ENCODE measurements around the gene KLF2.
A peak's percentile ranks its signal among the peaks of the same experiment; 100 is the strongest.
"Not testable (repeated sequence)": the region's sequence is repeated elsewhere in the genome, so short reads cannot be mapped to it uniquely, and the experiment has no call there.

KLF2 gene

DNA sequence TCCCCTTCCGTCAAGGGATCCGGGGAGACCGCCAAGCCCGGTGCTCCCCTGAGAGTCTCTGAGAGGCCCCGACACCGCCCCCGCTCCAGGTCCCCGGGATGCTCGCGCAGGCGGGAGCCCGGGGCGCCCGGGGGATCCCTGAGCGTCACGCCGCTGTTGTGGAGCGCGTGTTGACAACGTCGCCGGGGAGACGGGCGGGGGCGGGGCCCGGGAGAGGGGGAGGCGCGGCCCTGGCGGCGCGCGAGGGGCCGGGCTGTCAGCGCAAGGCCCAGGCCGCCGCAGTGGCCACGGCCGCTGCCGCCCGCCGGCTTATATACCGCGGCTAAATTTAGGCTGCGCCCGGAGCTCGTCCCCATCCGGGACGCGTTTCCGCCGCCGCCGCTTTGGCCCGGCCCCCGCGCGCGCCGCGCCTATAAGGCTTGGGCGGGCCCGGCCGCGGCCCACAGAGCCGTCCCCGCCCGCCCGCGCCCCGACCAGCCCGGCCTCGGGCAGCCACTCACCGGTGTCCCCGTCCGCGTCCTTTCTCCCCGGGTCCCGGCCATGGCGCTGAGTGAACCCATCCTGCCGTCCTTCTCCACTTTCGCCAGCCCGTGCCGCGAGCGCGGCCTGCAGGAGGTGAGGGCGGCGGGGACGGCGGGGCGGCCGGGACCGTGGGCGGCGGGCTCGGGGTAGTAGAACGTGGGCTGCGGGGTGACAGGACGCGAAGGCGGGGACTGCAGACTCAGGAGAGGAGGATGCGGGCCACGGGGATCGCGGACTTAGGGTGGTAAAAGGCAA lies at the start of gene KLF2:
Gene KLF2, plus strand, starts transcription at position 443 of the 777 bp plus-strand sequence. Its CDS starts 98 bp downstream, at position 541.
- DNase-seq, result peak; percentile 98

DNA sequence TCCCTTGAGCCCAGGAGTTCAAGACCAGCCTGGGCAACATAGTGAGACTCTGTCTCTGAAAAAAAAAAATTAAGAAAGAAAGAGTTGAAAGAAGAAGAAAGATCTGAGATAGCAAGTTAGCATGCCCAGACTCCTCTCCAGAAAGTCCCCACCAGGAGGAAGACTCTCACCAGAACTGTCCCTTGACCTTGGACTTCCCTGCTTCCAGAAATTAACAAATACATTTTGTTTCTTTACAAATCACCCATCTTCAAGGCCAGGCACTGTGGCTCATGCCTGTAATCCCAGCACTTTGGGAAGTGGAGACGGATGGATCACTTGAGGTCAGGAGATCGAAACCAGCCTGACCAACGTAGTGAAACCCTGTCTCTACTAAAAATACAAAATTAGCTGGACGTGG lies 44.3 kb upstream of the KLF2 start:
- DNase-seq, result no peak

DNA sequence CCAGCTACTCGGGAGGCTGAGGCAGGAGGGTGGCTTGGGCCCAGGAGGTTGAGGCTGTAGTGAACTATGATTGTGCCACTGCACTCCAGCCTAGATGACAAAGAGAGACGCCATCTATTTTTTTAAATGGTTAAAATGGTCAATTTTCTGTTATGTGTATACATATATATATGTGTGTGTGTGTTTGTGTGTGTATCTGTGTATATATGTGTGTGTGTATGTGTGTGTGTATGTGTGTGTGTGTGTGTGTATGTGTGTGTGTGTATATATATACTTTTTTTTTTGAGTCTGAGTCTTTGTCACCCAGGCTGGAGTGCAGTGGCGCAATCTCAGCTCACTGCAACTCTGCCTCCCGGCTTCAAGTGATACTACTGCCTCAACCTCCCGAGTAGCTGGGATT lies 42.9 kb upstream of the KLF2 start:
- no peak for DNase-seq

DNA sequence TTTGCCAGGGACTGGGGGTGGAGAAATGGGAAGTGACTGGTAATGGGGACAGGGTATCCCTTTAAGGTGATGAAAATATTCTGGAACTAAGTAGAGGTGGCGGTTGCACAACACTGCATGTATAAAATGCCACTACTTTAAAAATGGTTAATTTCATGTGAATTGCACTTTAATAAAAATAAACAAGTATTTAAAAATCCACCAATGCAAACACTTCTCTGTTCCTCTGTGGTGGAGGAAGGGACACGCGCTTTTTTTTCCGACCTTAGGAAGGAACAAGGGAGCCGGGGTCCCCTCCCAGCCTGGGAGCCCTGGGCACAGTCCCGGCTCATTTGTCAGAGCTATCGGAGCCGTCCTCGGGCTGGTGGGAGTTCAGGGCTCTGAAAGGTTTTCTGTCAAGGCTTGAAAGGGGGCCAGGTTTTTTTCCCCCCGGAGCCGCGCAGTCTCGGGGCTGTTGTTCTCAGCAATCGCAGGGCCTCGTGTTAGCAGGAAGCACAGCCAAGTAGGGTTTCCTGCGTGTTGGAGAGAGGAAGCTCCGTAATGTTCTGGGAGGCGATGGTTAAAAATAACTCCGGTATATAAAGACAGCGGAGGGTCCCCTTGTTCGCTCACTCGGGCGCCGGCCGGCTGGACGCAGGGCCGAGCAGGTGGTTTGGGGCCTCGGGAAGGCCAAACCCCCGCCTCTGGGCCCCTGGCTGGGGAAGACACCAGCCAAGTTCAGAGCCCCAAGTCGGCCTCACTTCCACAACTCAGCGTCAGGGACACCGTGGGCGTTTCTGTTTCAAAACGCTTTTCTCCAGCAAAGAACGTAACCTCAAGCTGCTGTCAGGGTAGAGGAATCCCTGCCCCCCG lies 41.2 kb upstream of the KLF2 start:
- DNase-seq, result peak; percentile 94

DNA sequence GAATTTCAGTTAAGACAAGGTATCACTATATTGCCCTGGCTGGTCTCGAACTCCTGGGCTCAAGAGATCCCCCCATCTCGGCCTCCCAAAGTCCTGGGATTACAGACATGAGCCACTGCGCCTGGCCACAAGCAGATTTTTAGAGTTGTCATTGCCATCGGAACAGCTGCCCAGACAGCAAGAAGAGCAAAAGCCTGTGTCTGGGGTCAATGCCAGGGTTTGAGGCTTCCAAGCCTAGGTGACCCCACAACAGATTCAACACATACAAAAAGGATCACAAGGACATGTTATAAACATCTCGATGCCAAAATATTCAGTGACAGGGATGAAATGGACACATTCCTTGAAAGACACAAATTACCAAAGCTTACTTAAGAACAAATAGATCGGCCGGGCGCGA lies 40.1 kb upstream of the KLF2 start:
- DNase-seq, result no peak

DNA sequence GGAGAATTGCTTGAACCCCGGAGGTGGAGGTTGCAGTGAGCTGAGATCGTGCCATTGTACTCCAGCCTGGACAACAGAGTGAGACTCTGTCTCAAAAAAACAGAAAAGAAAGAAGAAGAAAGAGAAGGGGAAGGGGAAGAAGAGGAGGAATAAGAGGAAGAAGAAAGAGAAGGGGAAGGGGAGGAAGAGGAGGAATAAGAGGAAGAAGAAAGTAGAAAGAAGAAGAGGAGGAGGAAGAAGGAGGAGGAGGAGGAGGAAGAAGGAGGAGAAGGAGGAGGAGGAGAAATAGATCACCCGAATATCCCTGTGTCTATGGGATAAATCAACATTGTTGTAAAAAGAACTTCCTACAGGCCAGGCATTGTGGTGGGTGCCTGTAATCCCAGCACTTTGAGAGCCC lies 39.5 kb upstream of the KLF2 start:
- not testable (repeated sequence) for DNase-seq

DNA sequence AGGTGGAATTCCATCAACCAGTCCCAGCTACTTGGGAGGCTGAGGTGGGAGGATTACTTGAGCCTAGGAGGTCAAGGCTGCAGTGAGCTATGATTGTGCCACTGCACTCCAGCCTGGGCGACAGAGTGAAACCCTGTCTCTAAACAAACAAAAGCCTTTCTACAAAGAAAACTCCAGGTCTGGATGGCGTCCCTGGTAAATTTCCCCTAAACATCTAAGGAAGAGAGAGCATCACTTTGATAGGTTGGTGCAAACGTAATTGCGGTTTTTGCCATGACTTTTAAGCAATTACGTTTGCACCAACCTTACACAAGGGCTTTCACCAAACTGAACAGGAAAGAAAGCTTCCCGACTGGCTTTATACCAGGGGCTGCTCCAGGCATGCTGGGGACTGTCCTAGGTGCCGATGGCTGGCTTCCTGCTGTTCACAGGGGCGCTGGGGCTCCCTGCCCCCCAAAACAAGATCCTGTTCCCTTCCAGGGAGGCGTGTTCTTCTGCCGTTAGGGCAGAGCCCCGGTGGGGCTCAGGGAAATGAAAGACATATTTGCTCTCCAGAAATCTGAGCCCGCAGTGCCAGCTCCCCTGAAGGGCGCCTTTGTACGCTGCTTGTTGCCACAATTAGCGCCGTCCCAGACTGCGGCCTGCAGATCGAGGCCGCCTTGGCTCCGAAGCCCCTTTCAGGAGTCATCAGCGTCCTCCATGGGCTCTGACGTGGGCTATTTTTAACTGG lies 38.7 kb upstream of the KLF2 start:
- peak; percentile 83 for DNase-seq

DNA sequence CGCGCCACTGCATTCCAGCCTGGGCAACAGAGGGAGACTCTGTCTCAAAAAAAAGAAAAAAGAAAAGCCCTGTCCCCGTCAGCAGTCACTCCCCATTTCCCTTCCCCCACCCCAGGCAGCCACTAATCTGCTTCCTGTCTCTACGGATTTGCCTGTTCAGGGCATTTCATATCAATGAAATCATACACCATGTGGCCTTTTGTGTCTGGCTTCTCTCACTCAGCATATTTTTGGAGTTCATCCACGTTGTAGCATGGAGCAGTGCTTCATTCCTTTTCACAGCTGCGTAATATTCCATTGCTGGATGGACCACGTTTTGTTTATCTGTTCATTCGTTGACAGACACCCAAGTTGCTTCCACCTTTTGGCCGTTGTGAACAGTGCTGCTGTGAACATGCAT lies 36.1 kb upstream of the KLF2 start:
- no peak for DNase-seq

DNA sequence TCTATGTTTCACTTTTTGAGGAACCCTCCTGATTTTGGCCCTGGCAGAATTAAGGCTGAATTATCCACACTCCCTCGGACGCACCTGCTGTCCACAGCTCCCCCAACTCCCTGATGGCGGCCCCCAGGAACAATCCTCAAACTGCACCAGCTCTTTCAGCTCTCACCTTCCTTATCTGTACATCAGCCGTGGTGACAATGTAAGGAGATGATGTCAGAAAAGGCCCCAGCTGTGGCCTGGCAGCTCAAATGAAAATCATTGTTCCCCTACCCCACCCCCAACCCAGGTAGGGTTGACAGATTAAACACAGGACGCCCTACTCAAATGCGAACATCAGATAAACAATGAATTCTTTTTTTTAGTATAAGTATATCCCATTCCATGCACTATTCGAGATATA lies 35.0 kb upstream of the KLF2 start:
- no peak for DNase-seq

DNA sequence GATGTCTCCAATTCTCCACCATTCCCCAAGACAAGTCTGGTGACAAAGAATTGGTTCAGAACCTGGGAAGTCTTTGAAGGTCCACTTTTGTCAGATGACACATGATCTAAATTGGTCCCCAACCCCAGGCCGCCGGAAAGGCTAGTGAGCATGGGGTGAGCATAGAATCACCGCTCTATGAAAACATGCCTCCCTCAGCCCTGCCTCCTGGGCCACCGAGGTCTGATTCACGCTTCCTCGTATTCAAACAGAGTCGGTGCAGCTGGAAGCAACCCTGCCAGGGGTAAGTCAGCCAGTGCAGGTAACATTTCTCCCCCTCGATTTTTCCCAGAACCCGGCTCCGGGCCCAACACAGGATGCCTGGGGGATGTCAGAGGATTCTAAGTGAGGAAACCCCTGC lies 33.9 kb upstream of the KLF2 start:
- DNase-seq, result no peak

DNA sequence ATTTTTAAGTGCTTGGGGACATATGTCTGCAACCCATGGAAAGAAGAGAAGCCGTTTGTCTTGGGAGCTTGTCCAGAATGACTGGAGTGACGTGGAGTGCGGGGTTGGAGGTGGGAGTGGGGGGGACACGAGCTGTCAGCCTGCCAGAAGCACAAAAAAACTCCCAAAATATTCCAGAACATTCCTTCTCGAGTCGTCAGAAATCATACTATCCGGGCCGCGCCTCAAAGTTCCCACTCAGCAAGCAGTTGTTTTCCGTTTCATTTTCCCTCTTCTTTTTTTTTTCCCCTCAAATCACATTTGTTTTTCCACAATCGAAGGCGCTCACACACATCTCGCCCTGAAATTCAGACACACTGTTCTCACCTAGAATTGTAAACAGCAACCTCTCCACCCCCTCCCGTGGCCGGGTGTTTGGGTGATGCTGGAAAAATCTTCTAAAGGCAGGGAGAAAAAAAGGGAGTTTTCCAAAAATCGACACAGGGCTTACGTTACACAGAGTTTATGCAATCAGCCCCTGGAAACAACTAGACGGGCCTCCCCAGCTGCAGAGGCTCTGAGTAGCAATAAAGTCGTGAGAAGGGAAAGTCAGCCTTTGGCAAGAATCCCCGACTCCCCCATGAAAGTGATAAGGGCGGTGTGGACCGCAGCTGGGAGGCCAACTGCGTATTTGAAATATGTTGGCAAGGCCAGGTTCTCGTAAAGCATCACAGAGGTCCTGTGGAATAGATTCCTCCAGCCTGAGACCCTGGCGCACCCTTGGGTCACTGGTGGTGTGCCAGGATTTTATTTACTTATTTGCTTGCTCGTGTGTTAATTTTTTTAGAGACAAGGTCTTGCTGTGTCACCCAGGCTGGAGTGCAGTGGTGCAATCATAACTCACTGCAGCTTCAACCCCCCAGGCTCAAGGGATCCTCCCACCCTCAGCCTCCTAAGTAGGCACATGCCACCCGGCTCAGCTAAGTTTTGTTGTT lies 31.2 kb upstream of the KLF2 start:
- DNase-seq, result peak; percentile 92

DNA sequence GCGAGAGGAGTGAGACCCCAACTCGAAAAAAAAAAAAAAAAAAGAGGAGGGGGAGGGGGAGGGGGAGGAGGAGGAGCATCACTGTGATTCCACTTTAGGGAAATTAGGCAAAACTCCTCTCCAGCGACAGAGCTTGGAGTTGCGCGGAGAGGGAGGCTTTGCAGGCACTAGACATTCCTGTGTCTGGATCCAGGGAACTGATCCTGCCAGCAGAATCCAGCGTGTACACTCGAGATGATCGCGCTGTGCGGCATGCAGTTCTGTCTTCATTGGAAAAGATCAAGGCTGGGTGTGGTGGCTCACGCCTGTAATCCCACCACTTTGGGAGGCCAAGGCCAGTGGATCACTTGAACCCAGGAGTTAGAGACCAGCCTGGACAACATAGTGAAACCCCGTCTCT lies 29.6 kb upstream of the KLF2 start:
- peak; percentile 66 for DNase-seq

DNA sequence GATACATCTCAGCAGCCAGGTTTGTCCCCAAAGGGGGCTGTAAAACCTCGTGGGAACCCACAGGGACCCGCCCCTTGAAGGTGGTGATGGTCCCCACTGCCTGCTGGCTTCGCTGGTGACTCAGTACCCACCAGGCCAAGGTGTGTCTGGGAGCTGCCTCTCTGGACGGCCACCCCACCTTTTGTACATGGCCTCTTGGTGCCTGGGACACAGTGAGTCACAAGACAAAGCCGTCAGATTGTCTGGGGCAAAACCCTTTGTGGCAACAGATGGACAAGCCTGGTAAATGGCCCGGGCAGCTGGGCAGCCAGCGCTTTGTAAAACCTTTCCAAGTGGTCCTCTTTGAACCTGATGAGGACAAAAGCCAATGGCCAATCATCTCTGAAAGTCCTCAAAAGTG lies 27.9 kb upstream of the KLF2 start:
- no peak for DNase-seq

DNA sequence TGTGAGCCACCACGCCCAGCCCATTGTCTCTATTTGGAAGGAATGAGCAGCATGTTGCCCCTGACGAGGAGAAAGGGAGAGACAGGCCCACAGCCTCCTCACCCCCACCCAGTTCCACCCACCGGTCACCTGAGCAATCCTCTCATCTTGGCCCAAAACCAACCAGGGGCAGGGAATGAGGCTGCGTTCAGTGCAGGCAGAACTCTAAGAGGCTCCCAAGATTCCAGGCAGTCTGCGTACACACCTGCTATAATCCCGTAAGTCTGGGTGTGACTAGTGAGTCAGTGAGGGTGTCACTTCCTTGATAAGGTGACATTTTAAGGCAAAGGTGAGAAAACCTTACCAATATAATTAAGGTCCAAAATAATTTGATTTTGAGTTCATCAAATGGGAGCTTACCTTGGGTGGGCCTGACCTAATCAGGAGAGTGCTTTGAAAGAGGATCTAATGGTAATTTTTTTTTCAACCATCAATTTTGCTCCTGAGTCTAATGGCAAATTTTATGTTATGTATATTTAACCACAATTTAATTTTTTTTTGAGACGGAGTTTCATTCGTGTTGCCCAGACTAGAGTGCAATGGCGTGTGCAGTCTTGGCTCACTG lies 26.9 kb upstream of the KLF2 start:
- no peak for DNase-seq

DNA sequence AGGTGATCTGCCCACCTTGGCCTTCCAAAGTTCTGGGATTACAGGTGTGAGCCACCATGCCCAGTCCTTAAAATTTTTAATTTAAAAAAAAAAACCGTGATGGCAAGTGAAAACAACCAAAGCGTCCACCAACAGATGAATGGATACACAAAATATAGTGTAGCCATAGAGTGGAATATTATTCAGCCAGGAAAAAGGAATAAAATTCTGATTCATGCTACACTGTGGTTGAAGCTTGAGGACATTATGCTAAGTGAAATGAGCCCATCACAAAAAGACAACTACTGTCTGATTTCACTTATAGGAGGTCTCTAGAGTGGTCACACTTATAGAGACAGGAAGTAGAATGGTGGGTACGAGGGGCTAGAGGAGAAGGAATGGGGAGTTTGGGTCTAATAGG lies 26.3 kb upstream of the KLF2 start:
- no peak for DNase-seq

DNA sequence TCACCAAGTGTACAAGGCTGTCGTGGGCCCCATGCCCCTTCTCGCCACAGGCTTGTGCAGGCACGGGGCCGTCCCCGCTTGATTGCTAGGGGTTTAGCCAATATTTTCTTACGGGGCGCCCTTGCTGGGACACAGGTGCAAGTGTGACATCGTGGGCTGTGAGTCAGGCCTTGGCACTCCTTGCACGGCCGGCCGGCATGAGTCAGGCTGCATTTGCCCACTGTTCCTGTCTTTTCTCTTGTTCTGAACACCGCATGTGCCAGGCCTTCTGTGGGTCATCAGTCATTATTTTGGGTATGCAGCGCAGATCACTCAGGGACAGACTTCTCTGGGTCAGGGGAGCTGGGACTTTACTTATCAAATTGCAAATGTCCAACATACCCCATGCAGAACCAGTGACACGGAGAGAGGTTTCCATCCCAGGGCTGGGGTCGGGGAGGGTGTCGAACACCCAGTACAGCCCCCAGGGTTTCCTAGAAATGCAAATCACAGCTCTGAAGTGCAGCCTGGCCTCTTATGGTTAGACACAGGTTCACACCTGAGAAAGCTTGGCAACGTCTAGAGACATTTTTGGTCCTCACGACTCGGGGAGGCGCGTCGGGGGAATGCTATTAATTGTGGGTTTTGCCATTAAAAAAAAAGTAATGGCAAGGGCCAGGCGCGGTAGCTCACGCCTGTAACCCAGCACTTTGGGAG lies 22.5 kb upstream of the KLF2 start:
- peak; percentile 50 for DNase-seq

DNA sequence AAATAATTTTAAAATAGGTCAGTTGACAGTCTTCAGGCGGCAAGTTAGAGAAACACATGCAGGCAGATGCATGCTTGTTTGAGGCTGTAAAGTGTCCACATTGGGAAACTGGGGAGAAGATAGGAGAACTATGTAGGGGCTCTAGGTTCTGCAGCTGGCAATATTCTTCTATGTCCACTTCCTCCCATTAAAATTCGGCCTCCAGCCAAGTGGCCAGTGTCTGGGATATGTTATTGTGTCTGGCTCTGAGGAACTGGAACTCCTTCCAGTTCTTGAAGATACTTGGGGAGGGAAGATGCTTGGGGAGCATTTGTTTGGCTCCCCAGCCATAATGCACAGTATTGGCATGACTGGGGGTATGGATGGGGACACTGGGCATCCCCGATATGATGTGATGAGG lies 20.9 kb upstream of the KLF2 start:
- DNase-seq, result no peak

DNA sequence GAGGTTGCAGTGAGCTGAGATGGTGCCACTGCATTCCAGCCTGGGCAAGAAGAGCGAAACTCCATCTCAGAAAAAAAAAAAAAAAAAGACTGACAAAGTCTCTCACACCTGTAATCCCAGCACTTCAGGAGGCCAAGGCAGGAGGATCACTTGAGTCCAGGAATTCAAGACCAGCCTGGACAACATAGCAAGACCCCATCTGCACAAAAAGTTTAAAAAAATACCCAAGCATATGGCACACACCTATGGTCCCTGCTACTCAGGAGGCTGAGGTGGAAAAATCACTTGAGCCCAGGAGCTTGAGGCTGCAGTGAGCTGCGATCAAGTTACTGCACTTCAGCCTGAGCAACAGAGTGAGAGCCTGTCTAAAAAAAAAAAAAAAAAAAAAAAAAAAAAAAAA lies 20.1 kb upstream of the KLF2 start:
- not testable (repeated sequence) for DNase-seq

DNA sequence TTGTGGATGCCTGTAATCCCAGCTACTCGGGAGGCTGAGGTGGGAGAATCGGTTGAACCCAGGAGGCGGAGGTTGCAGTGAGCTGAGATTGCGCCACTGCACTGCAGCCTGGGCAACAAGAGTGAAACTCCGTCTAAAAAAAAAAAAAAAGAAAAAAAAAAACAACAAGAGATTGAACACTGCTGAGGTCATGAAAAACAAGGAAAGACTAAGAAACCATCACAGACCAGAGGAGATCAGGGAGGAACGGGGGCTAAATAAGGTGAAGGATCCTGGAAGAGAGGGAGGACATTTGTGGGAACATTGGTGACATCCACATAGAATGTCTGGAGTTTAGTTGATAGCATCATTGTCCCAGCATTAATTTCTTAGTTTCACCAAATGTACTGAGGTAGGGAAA lies 19.6 kb upstream of the KLF2 start:
- DNase-seq, result not testable (repeated sequence)

DNA sequence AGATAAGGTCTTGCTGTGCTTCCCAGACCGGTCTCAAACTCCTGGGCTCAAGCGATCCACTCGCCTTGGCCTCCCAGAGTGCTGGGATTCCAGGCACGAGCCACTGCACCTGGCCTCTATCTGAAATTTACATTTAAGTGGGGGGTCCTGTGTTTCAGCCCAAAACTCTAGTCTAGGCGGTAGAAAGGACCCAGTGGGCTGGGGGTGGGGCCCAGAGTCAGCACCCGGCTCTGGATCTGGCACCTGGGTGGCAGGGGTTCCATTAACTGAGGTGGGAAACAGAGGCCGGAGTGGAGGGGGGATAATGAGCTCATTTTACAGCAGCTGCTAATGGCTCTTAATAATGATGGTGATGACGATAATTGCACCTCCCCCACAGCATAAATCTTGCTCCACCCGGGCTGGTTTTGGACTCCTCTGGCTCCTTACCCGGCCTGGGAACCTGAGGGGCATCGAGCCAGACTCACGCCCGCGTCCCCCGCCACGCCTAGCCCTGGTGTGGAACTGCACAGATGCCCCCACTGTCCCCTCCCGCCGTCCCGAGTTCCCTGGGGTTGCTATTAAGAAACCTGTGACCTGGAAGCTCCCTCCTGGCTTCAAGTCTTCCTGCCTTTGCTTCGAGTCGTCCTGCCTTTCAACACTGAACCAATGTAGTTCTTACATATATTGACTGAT lies 17.8 kb upstream of the KLF2 start:
- DNase-seq, result no peak

DNA sequence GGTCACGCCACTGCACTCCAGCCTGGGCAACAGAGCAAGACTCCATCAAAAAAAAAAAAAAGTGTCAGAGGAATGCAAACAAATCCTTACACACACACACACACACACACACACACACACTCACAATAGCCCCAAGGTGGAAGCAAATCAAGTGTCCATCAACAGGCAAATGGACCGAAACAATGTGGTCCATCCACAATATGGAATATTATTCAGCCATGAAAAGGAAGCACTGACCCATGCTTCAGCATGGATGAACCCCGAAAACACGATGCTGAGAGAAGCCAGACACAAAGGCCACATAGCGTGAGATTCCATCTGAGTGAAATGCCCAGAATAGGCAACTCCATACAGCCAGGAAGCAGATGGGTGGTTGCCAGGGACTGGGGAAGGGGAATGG lies 16.5 kb upstream of the KLF2 start:
- DNase-seq, result no peak
